GM18909 (cell line): ENCODE results near the gene SCLY.
A peak's percentile ranks its signal among the peaks of the same experiment; 100 is the strongest.
"Not testable (repeated sequence)": the region's sequence is repeated elsewhere in the genome, so short reads cannot be mapped to it uniquely, and the experiment has no call there.

Experiments used
- ATAC-seq: cut with Tn5 transposase; IDR thresholded peaks from one replicate; pipeline ENCODE4 v1.9.1; 2021; ENCODE audit warnings: mild to moderate bottlenecking; ENCODE audit not compliant: unreplicated experiment, poor library complexity

Gene SCLY

DNA sequence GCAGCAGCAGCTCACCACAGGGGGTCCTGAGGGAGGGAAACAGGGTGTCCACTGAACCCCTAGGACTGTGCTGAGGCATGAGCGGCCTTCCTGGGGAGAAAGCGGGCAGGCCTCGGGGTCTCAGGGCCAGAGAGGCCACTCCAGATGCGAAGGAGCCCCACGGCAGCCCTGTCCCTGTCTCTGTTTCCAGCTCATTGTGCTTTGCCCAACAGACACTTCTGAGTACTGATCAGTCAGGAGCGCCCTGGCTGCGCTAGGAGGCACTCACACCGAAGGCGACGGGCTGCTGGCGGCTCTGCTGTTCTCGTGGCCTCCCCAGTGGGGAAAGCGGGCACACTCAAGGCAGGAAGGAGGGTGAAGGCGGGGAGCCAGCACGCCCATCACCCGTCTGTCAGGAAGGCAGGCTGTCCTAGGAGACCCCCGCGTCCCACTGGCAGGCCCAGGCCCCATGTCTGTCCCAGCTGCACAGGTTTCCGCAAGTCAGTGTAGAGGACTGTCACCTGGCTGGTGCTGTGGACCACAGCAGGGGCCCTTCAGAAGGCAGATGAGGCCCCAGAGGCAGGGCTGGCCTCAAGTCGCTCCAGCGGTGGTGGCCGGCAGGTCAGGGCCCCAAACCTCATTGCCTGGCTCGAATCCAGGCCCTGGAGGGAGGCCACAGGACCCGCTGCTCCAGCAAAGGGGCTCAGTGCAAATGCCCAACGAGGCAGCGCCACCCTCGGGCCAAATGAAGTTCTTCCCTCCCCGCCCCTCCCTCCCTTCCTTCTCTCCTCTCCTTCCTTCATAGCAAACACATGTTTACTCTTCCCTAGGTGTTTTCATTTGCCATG is 46.1 kb downstream of the SCLY start:
- peak; percentile 11 for ATAC-seq

DNA sequence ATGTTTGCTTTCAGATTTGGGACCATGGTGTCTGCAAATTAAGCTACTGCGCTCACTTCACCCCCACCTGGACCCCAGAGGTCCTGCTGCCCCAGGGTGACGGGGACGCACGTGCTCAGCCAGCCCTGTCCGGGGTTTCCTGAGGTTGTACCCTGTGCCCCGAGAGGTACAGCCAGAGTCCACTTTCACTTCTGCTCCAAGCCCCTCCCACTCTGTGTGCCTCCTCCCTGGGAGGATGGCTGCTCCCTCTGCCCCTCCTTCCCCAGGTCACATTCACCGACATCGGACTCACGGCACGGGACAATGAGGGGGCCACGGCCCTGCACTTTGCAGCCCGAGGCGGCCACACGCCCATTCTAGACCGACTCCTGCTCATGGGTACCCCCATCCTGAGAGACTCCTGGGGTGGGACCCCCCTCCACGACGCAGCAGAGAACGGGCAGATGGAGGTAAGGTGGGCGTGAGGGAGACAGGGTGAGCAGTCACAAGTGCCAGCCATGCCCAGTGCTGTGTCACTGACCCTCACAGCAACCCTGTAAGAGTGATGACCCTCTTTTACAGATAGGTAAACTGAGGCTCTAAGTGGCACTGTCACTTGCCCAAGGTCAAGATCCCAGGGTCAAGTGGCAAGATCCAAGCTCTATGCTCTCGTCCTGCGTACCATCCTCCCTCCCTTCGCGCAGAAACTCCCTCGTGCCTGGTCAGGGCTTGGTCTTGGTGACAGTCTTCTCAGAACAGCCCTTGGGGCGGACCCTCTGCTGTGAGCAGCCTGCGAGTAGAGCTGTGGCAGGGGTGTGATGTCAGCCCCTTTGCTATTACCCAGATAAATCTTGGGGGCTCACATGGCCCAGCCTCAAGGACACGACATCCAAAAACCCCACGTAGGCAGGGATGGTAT is 47.0 kb downstream of the SCLY start:
- ATAC-seq: peak; percentile 51

GRCh38 chr2:238108423-238109183 is 47.8 kb downstream of the SCLY start:
- ATAC-seq: peak; percentile 82

GRCh38 chr2:238113611-238114010 is 52.8 kb downstream of the SCLY start:
- no peak for ATAC-seq

- ATAC-seq: no peak
Observed at GRCh38 chr2:238114331-238114841, 53.6 kb downstream of the SCLY start.

DNA sequence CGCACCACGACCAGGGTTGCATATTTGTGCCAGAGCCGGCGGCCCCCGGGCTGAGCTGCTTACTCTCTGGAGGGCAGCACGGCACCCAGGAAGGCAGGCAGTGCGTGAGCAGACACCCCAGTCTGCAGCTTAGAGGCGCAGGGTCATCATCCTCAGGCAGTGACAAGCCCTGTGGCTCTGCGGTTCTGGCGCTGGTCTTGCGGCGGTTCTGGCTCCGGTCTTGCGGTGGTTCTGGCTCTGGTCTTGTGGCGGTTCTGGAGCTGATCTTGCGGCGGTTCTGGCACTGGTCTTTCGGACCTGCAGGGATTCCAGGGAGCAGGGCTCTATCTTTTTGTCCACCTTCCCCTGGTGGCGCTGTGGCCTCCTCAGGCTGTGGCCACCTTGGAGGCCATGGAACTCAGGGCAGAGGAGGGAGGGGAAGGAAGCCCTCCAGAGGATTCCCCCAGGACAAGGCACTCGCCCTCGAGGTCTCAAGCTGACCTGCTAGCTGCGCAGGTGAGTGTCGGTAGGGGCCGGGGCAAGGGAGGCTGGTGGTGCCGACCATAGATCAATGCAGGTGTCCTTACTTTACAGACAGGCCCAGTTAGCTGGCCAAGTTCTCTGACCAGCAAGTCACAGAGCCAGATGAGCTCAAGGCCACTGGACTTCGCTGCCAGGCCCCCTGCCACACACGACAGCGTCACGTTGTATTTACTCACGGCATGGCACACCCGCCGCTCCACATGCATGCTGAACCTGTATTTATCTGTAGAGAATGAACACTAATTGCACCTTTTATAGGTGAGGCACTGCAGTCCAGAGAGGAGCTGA is 54.3 kb downstream of the SCLY start:
- no peak for ATAC-seq

- ATAC-seq: not testable (repeated sequence)
Observed at GRCh38 chr2:238115709-238116108, 54.9 kb downstream of the SCLY start.

GRCh38 chr2:238116298-238117198 is 55.7 kb downstream of the SCLY start:
- no peak for ATAC-seq

DNA sequence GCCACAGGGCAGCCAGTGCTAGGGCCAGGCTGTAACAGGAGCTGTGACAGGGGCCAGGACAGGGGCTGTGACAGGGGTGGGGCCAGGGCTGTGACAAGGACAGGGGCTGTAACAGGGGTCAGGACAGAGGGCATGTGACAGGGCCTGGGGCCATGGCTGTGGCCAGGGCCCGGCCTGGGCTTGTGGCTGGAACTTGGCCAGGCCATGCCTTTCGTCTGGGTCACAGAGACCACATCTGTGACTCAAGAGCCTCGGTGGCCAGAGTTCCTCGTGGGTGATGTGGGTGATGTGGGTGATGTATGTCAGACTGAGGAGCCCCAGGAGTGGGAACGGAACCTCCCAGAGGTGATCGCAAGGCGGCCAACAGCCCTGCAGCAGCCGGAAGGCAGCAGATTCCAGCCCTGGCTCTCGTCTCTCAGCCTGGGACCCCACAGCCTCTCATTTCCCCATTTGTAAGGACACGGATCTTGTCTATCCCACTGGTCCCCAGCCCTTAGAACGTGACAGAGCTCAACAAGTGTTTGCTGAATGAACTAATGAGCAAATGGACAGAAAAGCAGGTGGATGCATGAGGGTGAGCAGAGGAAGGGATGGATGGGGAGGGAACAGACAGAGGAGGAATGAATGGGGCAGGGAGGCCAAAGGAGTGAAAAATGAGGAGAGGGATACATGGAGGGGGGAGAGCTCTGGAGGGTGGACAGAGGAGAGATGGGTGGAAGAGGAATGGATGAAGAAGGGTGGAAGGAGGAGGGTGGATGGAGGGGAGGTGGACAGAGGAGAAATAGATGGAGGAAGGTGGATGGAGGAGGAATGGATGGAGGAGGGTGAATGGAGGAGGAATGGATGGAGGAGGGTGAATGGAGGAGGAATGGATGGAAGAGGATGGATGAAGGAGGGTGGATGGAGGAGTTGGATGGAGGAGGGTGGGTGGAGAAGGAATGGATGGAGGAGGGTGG is 56.7 kb downstream of the SCLY start:
- ATAC-seq: no peak

- no peak for ATAC-seq
Observed at GRCh38 chr2:238119756-238120462, 59.1 kb downstream of the SCLY start.

DNA sequence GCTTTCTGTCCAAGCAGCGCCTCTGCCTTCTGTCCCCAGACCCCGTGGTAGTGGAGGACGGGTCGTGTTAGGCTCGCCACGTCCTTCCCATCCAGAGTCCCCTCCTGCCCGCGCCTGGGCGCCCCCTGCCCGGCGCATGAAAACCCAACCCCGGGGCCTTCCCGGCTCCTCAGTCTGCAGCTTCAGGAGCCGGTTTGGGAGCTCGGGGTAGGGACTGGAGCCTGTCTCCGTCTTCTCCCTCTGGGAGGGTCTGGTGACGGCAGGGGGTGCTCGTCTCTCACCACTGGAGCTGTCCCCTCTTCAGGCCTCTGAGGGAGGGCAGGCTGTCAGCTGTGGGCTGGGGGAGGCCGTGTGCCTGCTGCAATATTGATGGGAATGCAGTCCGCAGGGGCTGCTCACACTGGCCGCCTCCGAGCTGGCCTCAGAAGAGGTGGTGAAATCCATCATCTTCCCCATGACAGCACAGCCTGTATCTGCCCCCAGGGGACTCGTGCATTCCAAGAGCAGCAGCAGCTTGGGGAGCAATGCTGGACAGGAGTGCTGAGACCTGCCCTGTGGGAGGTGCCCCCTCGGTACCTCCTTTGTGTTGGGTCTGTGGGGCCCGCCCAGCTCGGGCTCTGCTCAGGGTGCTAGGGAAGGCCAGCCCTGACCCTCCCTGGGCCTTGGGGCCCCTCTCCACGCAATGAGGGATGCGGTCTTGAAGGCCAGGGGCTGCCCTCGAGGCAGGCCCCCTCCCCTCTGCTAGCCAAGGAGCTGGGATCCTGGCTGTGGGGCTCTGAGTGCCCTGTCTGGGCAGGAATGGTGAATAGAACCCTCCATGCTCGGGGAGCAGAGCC is 59.9 kb downstream of the SCLY start:
- ATAC-seq: no peak

- ATAC-seq: no peak
Observed at GRCh38 chr2:238121511-238122286, 60.9 kb downstream of the SCLY start.

- no peak for ATAC-seq
Observed at GRCh38 chr2:238122287-238123217, 61.8 kb downstream of the SCLY start.
